ENCODE measurements around the gene TGIF1. TPM values are rescaled to one million over a fixed set of nuclear protein-coding genes. Genes with fewer than 3 reads are reported as not detected.

The TGIF1 gene
- total and polyA plus RNA-seq, 9 of the 15 experiments (the other 6 are each of a cell fraction or from before 2014, with no cell fraction given): 16.1 to 77.7 (median 44.6) TPM

GRCh38 chr18:3447895-3448837 lies 1.8 kb upstream of the TGIF1 start (continued):
- TF ChIP-seq RREB1 (CRISPR knock-in tag; IDR thresholded peaks at IDR 0.05) (no peak), BCL6 (CRISPR knock-in tag; IDR thresholded peaks at IDR 0.05) (no peak), FOXA1 (IDR thresholded peaks at IDR 0.05; ENCODE audit: borderline replicate concordance) (no peak), C11orf30 (IDR thresholded peaks at IDR 0.05; ENCODE audit: low read depth) (no peak), ELF2 (CRISPR knock-in tag; IDR thresholded peaks at IDR 0.05) (no peak), TCF7L2 (IDR thresholded peaks at IDR 0.05; ENCODE audit: low read depth, low read length) (peak; percentile 37; the same call in 1 of the 2 replicates), BCOR (IDR thresholded peaks at IDR 0.05) (no peak), ETV1 (tag; conservative IDR thresholded peaks at IDR 0.05; ENCODE audit: low read depth) (peak; percentile 63), RFX5 (IDR thresholded peaks at IDR 0.05; ENCODE audit: low read depth, low read length) (no peak; the same call in 1 of the 2 replicates), NR1H2 (CRISPR knock-in tag; IDR thresholded peaks at IDR 0.05) (no peak; the same call in 1 of the 2 replicates), NEUROD1 (IDR thresholded peaks at IDR 0.05; ENCODE audit: borderline replicate concordance, low read depth, low read length, partially characterized antibody) (peak; percentile 72), ZNF121 (CRISPR knock-in tag; conservative IDR thresholded peaks at IDR 0.05) (no peak)
- TF ChIP-seq, protein P1, sequence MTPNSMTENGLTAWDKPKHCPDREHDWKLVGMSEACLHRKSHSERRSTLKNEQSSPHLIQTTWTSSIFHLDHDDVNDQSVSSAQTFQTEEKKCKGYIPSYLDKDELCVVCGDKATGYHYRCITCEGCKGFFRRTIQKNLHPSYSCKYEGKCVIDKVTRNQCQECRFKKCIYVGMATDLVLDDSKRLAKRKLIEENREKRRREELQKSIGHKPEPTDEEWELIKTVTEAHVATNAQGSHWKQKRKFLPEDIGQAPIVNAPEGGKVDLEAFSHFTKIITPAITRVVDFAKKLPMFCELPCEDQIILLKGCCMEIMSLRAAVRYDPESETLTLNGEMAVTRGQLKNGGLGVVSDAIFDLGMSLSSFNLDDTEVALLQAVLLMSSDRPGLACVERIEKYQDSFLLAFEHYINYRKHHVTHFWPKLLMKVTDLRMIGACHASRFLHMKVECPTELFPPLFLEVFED (CRISPR knock-in tag; conservative IDR thresholded peaks at IDR 0.05): peak; percentile 84
- TF ChIP-seq, protein P2, sequence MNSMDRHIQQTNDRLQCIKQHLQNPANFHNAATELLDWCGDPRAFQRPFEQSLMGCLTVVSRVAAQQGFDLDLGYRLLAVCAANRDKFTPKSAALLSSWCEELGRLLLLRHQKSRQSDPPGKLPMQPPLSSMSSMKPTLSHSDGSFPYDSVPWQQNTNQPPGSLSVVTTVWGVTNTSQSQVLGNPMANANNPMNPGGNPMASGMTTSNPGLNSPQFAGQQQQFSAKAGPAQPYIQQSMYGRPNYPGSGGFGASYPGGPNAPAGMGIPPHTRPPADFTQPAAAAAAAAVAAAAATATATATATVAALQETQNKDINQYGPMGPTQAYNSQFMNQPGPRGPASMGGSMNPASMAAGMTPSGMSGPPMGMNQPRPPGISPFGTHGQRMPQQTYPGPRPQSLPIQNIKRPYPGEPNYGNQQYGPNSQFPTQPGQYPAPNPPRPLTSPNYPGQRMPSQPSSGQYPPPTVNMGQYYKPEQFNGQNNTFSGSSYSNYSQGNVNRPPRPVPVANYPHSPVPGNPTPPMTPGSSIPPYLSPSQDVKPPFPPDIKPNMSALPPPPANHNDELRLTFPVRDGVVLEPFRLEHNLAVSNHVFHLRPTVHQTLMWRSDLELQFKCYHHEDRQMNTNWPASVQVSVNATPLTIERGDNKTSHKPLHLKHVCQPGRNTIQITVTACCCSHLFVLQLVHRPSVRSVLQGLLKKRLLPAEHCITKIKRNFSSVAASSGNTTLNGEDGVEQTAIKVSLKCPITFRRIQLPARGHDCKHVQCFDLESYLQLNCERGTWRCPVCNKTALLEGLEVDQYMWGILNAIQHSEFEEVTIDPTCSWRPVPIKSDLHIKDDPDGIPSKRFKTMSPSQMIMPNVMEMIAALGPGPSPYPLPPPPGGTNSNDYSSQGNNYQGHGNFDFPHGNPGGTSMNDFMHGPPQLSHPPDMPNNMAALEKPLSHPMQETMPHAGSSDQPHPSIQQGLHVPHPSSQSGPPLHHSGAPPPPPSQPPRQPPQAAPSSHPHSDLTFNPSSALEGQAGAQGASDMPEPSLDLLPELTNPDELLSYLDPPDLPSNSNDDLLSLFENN (IDR thresholded peaks at IDR 0.05; ENCODE audit: low read depth in 2 of 2, low read length in 2 of 2): peak in 1 of 2 experiments; percentile 85; a peak in 2 of 4 replicates

All from K562 (cell line).